HEK293 (cell line): ENCODE measurements around the gene URAD.

Source experiments
- CTCF ChIA-PET: fragments of 350-600 bp; formaldehyde crosslinking; extraction: SDS; loops from one replicate; lab custom pipeline; 2021; ENCODE audit warnings: antibody characterized with exemption; lab: Yijun Ruan, JAX
- POLR2A ChIA-PET: fragments of 300-600 bp; formaldehyde crosslinking; extraction: SDS; loops from one replicate; lab custom pipeline; 2020; ENCODE audit warnings: antibody characterized with exemption, inconsistent platforms; lab: Yijun Ruan, JAX
- H3K27ac ChIP-seq: fragments of 200-500 bp; sonication (Bioruptor generic); 2 replicates; pipeline ENCODE4 v1.5.1; 2014; ENCODE audit warnings: low read depth, low read length, control low read depth, inconsistent platforms; ENCODE audit errors: extremely low read depth
- H3K36me3 ChIP-seq, 2 experiments: fragments of 200-500 bp in 1 of 2; sonication (Bioruptor generic) in 1 of 2; 1 replicate in 1 of 2; 2 replicates in 1 of 2; pipeline ENCODE4 v1.5.1; 2014 to 2017; ENCODE audit warnings: inconsistent platforms in 2 of 2, low read length in 2 of 2; ENCODE audit not compliant: control insufficient read depth in 2 of 2, insufficient read depth in 1 of 2
- H3K4me1 ChIP-seq: fragments of 200-500 bp; sonication (Bioruptor generic); 2 replicates; pipeline ENCODE4 v1.5.1; 2014; ENCODE audit warnings: mild to moderate bottlenecking, low read length, inconsistent platforms; ENCODE audit not compliant: control insufficient read depth, insufficient read depth
- H3K4me3 ChIP-seq: 2 replicates; pipeline ENCODE4 v1.5.1; 2011; ENCODE audit warnings: low read depth, mild to moderate bottlenecking, control low read depth, low read length, moderate library complexity
- H3K9me3 ChIP-seq: fragments of 200-500 bp; sonication (Bioruptor generic); 2 replicates; pipeline ENCODE4 v1.5.1; 2014; ENCODE audit warnings: low read depth, low read length, inconsistent platforms; ENCODE audit not compliant: control insufficient read depth, insufficient read depth
- HOXD13 ChIP-seq: sonication (generic); formaldehyde crosslinking; IDR thresholded peaks from 2 replicates; pipeline ENCODE4 v1.8.0; 2022; ENCODE audit warnings: missing genetic modification reagents, borderline replicate concordance
- INSM2 ChIP-seq: fragments of 450-650 bp; formaldehyde crosslinking; IDR thresholded peaks from 2 replicates; pipeline ENCODE4 v1.5.1; 2016; ENCODE audit warnings: missing biosample characterization, missing genetic modification characterization
- PATZ1 ChIP-seq: fragments of 450-650 bp; formaldehyde crosslinking; IDR thresholded peaks from 2 replicates; pipeline ENCODE4 v1.5.1; 2016; ENCODE audit warnings: missing biosample characterization, missing genetic modification characterization
- ZBTB10 ChIP-seq: fragments of 450-650 bp; formaldehyde crosslinking; IDR thresholded peaks from 2 replicates; pipeline ENCODE4 v1.5.1; 2016; ENCODE audit warnings: missing biosample characterization, missing genetic modification characterization
- ZNF148 ChIP-seq: fragments of 450-650 bp; formaldehyde crosslinking; IDR thresholded peaks from 2 replicates; pipeline ENCODE4 v1.5.0; 2017; ENCODE audit warnings: missing biosample characterization, missing genetic modification characterization, borderline replicate concordance
- ZNF2 ChIP-seq: fragments of 450-650 bp; formaldehyde crosslinking; IDR thresholded peaks from 2 replicates; pipeline ENCODE4 v1.5.1; 2016; ENCODE audit warnings: missing biosample characterization, missing genetic modification characterization
- ZNF292 ChIP-seq: fragments of 450-650 bp; formaldehyde crosslinking; IDR thresholded peaks from 2 replicates; pipeline ENCODE4 v1.5.1; 2016; ENCODE audit warnings: low read depth, missing biosample characterization, missing genetic modification characterization, borderline replicate concordance
- ZNF362 ChIP-seq: fragments of 450-650 bp; formaldehyde crosslinking; IDR thresholded peaks from 2 replicates; pipeline ENCODE4 v1.5.1; 2016; ENCODE audit warnings: missing biosample characterization, missing genetic modification characterization
- ZNF394 ChIP-seq: fragments of 450-650 bp; formaldehyde crosslinking; IDR thresholded peaks from 2 replicates; pipeline ENCODE4 v1.5.1; 2016; ENCODE audit warnings: missing biosample characterization, missing genetic modification characterization, mild to moderate bottlenecking, moderate library complexity, borderline replicate concordance
- ZNF398 ChIP-seq: fragments of 450-650 bp; formaldehyde crosslinking; IDR thresholded peaks from 2 replicates; pipeline ENCODE4 v1.5.1; 2017; ENCODE audit warnings: missing biosample characterization, missing genetic modification characterization
- ZNF530 ChIP-seq: fragments of 450-650 bp; formaldehyde crosslinking; IDR thresholded peaks from 2 replicates; pipeline ENCODE4 v1.5.1; 2016; ENCODE audit warnings: low read depth, missing biosample characterization, missing genetic modification characterization
- ZNF555 ChIP-seq: fragments of 450-650 bp; formaldehyde crosslinking; conservative IDR thresholded peaks from 2 replicates; pipeline ENCODE4 v1.5.1; 2017; ENCODE audit warnings: missing biosample characterization, mild to moderate bottlenecking, missing genetic modification characterization, inconsistent platforms
- ZNF600 ChIP-seq: fragments of 450-650 bp; formaldehyde crosslinking; IDR thresholded peaks from 2 replicates; pipeline ENCODE4 v1.5.1; 2016; ENCODE audit warnings: missing biosample characterization, missing genetic modification characterization
- ZNF843 ChIP-seq: fragments of 450-650 bp; formaldehyde crosslinking; IDR thresholded peaks from 2 replicates; pipeline ENCODE4 v1.5.1; 2016; ENCODE audit warnings: missing biosample characterization, missing genetic modification characterization
- ZSCAN30 ChIP-seq: fragments of 450-650 bp; IDR thresholded peaks from 2 replicates; pipeline ENCODE4 v1.5.1; 2018; ENCODE audit warnings: missing biosample characterization, mild to moderate bottlenecking, missing genetic modification characterization, moderate library complexity

Gene URAD

GRCh38 chr13:27928353-27928804 is 60.1 kb downstream of the URAD start:
- CTCF ChIA-PET = no interaction called here
- no peaks in the 10 kb centered on the region for H3K4me1 ChIP-seq
- H3K27ac ChIP-seq = no peak overlapping the region
- TF ChIP-seq ZNF600 (tag by site-specific recombination) (no peak), ZNF292 (tag by site-specific recombination) (no peak), ZNF555 (tag by site-specific recombination) (no peak), PATZ1 (tag by site-specific recombination) (no peak), ZNF2 (tag by site-specific recombination) (no peak), ZNF394 (tag by site-specific recombination) (no peak), ZNF398 (no peak), ZBTB10 (tag by site-specific recombination) (no peak), ZNF148 (tag by site-specific recombination) (no peak), ZSCAN30 (tag by site-specific recombination) (no peak), ZNF530 (tag by site-specific recombination) (no peak), ZNF843 (tag by site-specific recombination) (no peak), INSM2 (no peak), HOXD13 (CRISPR knock-in tag) (no peak), ZNF362 (tag by site-specific recombination) (no peak)
- TF ChIP-seq, all 188 proteins: peak for 0
- Histone ChIP-seq H3K36me3 (peaks cover 0 to 5% of the 10 kb centered on the region in 2 experiments; a peak in 1 of 3 replicates), H3K9me3 (no peaks in the 10 kb centered on the region), H3K4me3 (no peak overlapping the region)
- POLR2A ChIA-PET = no interaction called here
